SK-N-SH treated with all-trans-retinoic acid at 6 μM for 48 hours (cell line): ENCODE results near the gene RESP18.
A peak's percentile ranks its signal among the peaks of the same experiment; 100 is the strongest.

ENCODE experiments used
- ATAC-seq: fragments of 200-7000 bp; cut with Tn5 transposase; 3 replicates; pipeline ENCODE4 v1.9.1; 2020; ENCODE audit warnings: mild to moderate bottlenecking, moderate library complexity
- ARNTL ChIP-seq: fragments of 450-650 bp; formaldehyde crosslinking; IDR thresholded peaks from 2 replicates; pipeline ENCODE4 v1.5.0; 2020; ENCODE audit warnings: low read depth, mild to moderate bottlenecking, moderate library complexity, borderline replicate concordance
- BACH2 ChIP-seq: fragments of 250-450 bp; sonication (Bioruptor Pico); IDR thresholded peaks from 2 replicates; pipeline ENCODE4 v1.9.0; 2021; ENCODE audit warnings: mild to moderate bottlenecking, borderline replicate concordance
- ESRRG ChIP-seq: fragments of 250-450 bp; sonication (Bioruptor Pico); IDR thresholded peaks from 2 replicates; pipeline ENCODE4 v1.6.1; 2021; ENCODE audit warnings: mild to moderate bottlenecking
- GLIS3 ChIP-seq: fragments of 250-450 bp; sonication (Bioruptor Pico); IDR thresholded peaks from 2 replicates; pipeline ENCODE4 v1.5.0; 2020; ENCODE audit warnings: mild to moderate bottlenecking, moderate library complexity
- OSR1 ChIP-seq: fragments of 250-450 bp; sonication (Bioruptor Pico); IDR thresholded peaks from 2 replicates; pipeline ENCODE4 v1.8.0; 2022; ENCODE audit warnings: moderate library complexity, mild to moderate bottlenecking, inconsistent platforms
- PPARA ChIP-seq: fragments of 250-450 bp; sonication (Bioruptor Pico); IDR thresholded peaks from 2 replicates; pipeline ENCODE4 v1.5.0; 2020; ENCODE audit warnings: mild to moderate bottlenecking, borderline replicate concordance
- RARB ChIP-seq: fragments of 250-450 bp; sonication (Bioruptor Pico); IDR thresholded peaks from 2 replicates; pipeline ENCODE4 v1.8.0; 2021; ENCODE audit warnings: mild to moderate bottlenecking, moderate library complexity
- SNAI2 ChIP-seq: fragments of 250-450 bp; sonication (Bioruptor Pico); IDR thresholded peaks from 2 replicates; pipeline ENCODE4 v1.5.0; 2020; ENCODE audit warnings: mild to moderate bottlenecking, moderate library complexity
- TCF4 ChIP-seq: fragments of 250-450 bp; sonication (Bioruptor Pico); IDR thresholded peaks from 2 replicates; pipeline ENCODE4 v1.8.0; 2021; ENCODE audit warnings: mild to moderate bottlenecking, moderate library complexity, borderline replicate concordance
- TOX ChIP-seq: fragments of 250-450 bp; sonication (Bioruptor Pico); IDR thresholded peaks from 2 replicates; pipeline ENCODE4 v1.8.0; 2021; ENCODE audit warnings: mild to moderate bottlenecking, moderate library complexity, borderline replicate concordance
- ZC3H10 ChIP-seq: fragments of 250-450 bp; sonication (Bioruptor Pico); IDR thresholded peaks from 2 replicates; pipeline ENCODE4 v1.5.1; 2021; ENCODE audit warnings: mild to moderate bottlenecking, moderate library complexity
- ZFP3 ChIP-seq: fragments of 250-450 bp; sonication (Bioruptor Pico); IDR thresholded peaks from 2 replicates; pipeline ENCODE4 v1.5.0; 2020; ENCODE audit warnings: mild to moderate bottlenecking, moderate library complexity
- ZFP30 ChIP-seq: fragments of 450-650 bp; formaldehyde crosslinking; IDR thresholded peaks from 2 replicates; pipeline ENCODE4 v1.5.0; 2022; ENCODE audit warnings: mild to moderate bottlenecking, moderate library complexity
- ZNF70 ChIP-seq: fragments of 450-650 bp; formaldehyde crosslinking; IDR thresholded peaks from 2 replicates; pipeline ENCODE4 v1.5.0; 2020; ENCODE audit warnings: mild to moderate bottlenecking, moderate library complexity
- ZNF8 ChIP-seq: fragments of 450-650 bp; formaldehyde crosslinking; IDR thresholded peaks from 2 replicates; pipeline ENCODE4 v1.5.0; 2020; ENCODE audit warnings: mild to moderate bottlenecking, moderate library complexity
- TF ChIP-seq, protein P1 (sequence below): fragments of 250-450 bp; sonication (Bioruptor Pico); IDR thresholded peaks from 2 replicates; pipeline ENCODE4 v1.5.1; 2021; ENCODE audit warnings: mild to moderate bottlenecking, moderate library complexity
- TF ChIP-seq, protein P2 (sequence below): fragments of 250-450 bp; sonication (Bioruptor Pico); IDR thresholded peaks from 2 replicates; pipeline ENCODE4 v1.5.0; 2020; ENCODE audit warnings: mild to moderate bottlenecking, moderate library complexity
- TF ChIP-seq, protein P3 (sequence below): fragments of 250-450 bp; sonication (Bioruptor Pico); IDR thresholded peaks from 2 replicates; pipeline ENCODE4 v1.5.1; 2020; ENCODE audit warnings: low read depth, mild to moderate bottlenecking, moderate library complexity
- TF ChIP-seq, protein P4 (sequence below): fragments of 250-450 bp; sonication (Bioruptor Pico); IDR thresholded peaks from 2 replicates; pipeline ENCODE4 v1.8.0; 2020; ENCODE audit warnings: mild to moderate bottlenecking, moderate library complexity, borderline replicate concordance
- TF ChIP-seq, protein P5 (sequence below): fragments of 250-450 bp; sonication (Bioruptor Pico); IDR thresholded peaks from 2 replicates; pipeline ENCODE4 v1.8.0; 2021; ENCODE audit warnings: low read depth, mild to moderate bottlenecking, moderate library complexity, borderline replicate concordance

The RESP18 gene

DNA sequence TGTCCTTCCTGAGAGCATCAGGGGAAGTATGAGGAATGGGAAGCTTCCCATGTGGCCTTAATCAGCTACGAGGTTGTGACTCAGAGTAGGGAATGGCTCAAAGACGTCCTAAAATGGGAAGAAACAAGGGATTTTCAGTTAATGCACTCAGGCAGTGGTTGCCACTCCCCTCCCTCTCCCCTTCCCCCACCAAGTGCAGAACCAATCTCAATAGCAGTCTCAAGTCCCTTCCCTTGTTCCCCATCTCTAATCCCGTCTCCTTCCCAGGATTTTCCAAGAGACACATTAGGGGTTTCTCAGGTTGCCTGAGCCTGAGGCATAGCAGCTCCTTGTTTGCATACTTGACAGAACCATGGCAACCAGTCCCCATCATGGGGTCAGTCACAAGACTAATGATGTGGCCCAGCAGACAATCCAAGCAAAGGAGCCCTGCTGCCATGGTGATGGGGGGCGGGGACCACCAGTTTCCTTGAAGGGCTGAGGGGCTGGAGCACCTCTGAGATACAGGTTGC is 18.2 kb upstream of the RESP18 start:
- peak; percentile 81 for ATAC-seq
- TF ChIP-seq ZFP30 (CRISPR knock-in tag): no peak
- TF ChIP-seq, all 23 proteins: peak for 0

DNA sequence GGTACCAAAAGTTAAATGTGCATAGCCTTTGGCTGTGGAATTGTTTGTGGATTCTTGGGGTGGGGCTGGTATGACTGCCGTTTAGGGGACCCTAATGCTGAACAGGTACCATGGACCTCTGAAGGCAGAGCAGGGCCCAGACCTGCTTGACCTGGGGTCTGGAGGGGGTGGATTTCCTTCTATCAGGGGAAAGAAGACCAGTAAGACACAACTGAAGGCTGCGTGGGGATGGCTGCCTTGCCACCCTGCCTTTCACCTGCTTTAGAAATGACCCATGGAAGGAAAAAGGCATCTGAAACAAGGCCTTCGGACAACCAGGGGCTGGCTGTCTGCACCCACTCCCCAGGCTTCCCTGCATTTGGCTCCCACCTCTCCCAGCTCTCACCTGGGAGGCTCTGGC is 17.7 kb upstream of the RESP18 start:
- no peak for ATAC-seq
- TF ChIP-seq ZNF70 (CRISPR knock-in tag) (no peak), SNAI2 (CRISPR knock-in tag) (no peak), GLIS3 (no peak), TOX (no peak), ZC3H10 (CRISPR knock-in tag) (no peak), BACH2 (no peak), ZFP3 (CRISPR knock-in tag) (no peak), ESRRG (CRISPR knock-in tag) (no peak), ARNTL (no peak), ZNF8 (no peak), RARB (CRISPR knock-in tag) (no peak)
- TF ChIP-seq, protein P1, sequence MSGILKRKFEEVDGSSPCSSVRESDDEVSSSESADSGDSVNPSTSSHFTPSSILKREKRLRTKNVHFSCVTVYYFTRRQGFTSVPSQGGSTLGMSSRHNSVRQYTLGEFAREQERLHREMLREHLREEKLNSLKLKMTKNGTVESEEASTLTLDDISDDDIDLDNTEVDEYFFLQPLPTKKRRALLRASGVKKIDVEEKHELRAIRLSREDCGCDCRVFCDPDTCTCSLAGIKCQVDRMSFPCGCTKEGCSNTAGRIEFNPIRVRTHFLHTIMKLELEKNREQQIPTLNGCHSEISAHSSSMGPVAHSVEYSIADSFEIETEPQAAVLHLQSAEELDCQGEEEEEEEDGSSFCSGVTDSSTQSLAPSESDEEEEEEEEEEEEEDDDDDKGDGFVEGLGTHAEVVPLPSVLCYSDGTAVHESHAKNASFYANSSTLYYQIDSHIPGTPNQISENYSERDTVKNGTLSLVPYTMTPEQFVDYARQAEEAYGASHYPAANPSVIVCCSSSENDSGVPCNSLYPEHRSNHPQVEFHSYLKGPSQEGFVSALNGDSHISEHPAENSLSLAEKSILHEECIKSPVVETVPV (CRISPR knock-in tag): no peak
- TF ChIP-seq, protein P2, sequence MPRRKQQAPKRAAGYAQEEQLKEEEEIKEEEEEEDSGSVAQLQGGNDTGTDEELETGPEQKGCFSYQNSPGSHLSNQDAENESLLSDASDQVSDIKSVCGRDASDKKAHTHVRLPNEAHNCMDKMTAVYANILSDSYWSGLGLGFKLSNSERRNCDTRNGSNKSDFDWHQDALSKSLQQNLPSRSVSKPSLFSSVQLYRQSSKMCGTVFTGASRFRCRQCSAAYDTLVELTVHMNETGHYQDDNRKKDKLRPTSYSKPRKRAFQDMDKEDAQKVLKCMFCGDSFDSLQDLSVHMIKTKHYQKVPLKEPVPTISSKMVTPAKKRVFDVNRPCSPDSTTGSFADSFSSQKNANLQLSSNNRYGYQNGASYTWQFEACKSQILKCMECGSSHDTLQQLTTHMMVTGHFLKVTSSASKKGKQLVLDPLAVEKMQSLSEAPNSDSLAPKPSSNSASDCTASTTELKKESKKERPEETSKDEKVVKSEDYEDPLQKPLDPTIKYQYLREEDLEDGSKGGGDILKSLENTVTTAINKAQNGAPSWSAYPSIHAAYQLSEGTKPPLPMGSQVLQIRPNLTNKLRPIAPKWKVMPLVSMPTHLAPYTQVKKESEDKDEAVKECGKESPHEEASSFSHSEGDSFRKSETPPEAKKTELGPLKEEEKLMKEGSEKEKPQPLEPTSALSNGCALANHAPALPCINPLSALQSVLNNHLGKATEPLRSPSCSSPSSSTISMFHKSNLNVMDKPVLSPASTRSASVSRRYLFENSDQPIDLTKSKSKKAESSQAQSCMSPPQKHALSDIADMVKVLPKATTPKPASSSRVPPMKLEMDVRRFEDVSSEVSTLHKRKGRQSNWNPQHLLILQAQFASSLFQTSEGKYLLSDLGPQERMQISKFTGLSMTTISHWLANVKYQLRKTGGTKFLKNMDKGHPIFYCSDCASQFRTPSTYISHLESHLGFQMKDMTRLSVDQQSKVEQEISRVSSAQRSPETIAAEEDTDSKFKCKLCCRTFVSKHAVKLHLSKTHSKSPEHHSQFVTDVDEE (CRISPR knock-in tag): no peak
- TF ChIP-seq, protein P3, sequence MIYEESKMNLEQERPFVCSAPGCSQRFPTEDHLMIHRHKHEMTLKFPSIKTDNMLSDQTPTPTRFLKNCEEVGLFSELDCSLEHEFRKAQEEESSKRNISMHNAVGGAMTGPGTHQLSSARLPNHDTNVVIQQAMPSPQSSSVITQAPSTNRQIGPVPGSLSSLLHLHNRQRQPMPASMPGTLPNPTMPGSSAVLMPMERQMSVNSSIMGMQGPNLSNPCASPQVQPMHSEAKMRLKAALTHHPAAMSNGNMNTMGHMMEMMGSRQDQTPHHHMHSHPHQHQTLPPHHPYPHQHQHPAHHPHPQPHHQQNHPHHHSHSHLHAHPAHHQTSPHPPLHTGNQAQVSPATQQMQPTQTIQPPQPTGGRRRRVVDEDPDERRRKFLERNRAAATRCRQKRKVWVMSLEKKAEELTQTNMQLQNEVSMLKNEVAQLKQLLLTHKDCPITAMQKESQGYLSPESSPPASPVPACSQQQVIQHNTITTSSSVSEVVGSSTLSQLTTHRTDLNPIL (CRISPR knock-in tag): no peak
- TF ChIP-seq, all 23 proteins: peak for 0

DNA sequence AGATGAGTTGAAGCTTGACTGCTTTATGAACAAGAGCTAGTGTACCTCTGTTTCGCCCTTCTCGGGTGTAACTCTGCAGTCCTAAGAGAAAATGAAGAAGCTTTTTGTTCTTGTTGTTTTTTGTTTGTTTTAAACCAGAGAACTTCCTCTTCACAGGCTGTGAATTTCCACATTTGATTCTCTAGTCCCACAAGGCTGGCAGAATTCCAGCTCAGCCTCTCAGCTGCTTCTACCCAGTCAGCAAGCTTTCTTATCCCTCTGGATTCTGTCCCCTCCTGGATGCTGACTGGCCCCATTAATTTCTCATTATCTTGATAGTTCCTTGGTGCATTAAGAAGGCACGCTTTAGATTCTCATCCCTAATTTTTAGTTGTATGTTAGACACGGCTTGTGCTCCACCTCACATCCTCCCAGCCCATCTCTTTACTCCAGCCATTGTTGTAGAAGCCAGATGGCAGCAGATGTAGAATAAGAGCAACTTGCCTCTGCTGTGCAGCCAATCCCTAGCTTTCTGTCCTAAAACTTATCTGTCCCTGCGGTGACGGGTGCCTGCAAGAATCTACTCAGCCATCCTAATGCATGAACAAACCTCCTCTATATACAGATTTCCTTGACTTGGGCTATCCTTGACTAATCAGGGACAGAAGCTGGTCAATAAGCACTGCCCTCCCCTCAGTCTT is 12.3 kb upstream of the RESP18 start:
- TF ChIP-seq, protein P2 (CRISPR knock-in tag): no peak
- TF ChIP-seq RARB (CRISPR knock-in tag): no peak

DNA sequence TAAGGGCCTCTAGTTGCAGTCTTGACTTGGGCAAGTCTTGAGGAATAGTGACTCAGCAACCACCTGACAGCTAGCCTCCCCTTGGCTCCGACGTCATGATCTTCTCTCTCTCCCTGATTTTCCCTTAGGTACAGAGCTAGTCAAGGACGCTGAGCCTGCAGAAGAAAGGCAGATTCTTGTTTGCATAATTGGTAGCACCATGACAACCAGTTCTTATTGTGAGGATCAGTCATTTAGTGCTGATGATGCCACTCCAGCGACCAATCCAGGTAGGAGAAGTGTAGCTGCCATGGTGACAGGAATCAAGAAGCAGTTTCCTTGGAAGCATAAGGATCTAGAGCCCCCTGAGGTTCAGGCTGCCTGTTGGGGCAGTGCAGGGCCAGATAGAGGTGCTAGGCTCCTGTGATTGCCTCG is 2.8 kb upstream of the RESP18 start:
- TF ChIP-seq ZC3H10 (CRISPR knock-in tag): no peak
- no peak for ATAC-seq

More for the DNA sequence above, 12.3 kb upstream of the RESP18 start:
- ATAC-seq: no peak

DNA sequence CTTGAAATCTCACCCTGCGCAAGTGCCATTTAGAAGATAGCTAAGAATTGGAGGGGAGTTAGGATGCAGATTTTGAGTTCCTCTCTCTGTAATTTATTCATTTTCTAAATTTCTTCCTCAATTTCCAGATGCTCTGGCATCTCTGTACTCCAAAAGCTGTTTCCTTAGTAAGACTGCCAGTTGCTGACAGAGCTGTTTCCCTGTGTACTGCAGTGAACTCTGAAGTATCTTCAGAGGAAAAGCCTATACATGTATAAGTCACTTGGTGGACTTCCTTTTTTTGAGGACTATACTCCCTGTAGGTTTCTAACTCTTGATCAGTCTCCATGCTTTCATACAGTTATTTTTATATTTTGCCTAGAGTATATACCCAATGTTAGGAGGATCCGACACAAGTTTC is 1.5 kb upstream of the RESP18 start:
- ATAC-seq: no peak
- TF ChIP-seq, protein P3 (CRISPR knock-in tag): no peak
- TF ChIP-seq GLIS3 (no peak), ARNTL (no peak), PPARA (CRISPR knock-in tag) (no peak), OSR1 (CRISPR knock-in tag) (no peak), ESRRG (CRISPR knock-in tag) (no peak), ZC3H10 (CRISPR knock-in tag) (no peak), ZFP30 (CRISPR knock-in tag) (no peak), ZNF8 (no peak), ZFP3 (CRISPR knock-in tag) (no peak), SNAI2 (CRISPR knock-in tag) (no peak), TCF4 (CRISPR knock-in tag) (no peak)
- TF ChIP-seq, protein P4, sequence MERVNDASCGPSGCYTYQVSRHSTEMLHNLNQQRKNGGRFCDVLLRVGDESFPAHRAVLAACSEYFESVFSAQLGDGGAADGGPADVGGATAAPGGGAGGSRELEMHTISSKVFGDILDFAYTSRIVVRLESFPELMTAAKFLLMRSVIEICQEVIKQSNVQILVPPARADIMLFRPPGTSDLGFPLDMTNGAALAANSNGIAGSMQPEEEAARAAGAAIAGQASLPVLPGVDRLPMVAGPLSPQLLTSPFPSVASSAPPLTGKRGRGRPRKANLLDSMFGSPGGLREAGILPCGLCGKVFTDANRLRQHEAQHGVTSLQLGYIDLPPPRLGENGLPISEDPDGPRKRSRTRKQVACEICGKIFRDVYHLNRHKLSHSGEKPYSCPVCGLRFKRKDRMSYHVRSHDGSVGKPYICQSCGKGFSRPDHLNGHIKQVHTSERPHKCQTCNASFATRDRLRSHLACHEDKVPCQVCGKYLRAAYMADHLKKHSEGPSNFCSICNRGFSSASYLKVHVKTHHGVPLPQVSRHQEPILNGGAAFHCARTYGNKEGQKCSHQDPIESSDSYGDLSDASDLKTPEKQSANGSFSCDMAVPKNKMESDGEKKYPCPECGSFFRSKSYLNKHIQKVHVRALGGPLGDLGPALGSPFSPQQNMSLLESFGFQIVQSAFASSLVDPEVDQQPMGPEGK (CRISPR knock-in tag): no peak
- TF ChIP-seq, protein P5, sequence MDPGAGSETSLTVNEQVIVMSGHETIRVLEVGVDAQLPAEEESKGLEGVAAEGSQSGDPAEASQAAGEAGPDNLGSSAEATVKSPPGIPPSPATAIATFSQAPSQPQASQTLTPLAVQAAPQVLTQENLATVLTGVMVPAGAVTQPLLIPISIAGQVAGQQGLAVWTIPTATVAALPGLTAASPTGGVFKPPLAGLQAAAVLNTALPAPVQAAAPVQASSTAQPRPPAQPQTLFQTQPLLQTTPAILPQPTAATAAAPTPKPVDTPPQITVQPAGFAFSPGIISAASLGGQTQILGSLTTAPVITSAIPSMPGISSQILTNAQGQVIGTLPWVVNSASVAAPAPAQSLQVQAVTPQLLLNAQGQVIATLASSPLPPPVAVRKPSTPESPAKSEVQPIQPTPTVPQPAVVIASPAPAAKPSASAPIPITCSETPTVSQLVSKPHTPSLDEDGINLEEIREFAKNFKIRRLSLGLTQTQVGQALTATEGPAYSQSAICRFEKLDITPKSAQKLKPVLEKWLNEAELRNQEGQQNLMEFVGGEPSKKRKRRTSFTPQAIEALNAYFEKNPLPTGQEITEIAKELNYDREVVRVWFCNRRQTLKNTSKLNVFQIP: no peak
